GM10248 (cell line): Measurements from ENCODE around the gene LSM7.

Experiments
- CTCF ChIA-PET: fragments of 300-600 bp; sonication (Branson Sonifier 250); formaldehyde crosslinking; extraction: SDS; loops from one replicate; lab custom pipeline; 2021; ENCODE audit warnings: antibody characterized with exemption; lab: Yijun Ruan, JAX
- POLR2A ChIA-PET: fragments of 350-650 bp; sonication (Branson Sonifier 250); formaldehyde crosslinking; extraction: SDS; loops from one replicate; lab custom pipeline; 2020; ENCODE audit warnings: antibody characterized with exemption; lab: Yijun Ruan, JAX
- DNase-seq: peaks from one replicate; pipeline ENCODE4 v3.0.0; 2012; ENCODE audit errors: extremely low spot score
- TF ChIP-seq, protein P1 (sequence below): IDR thresholded peaks from 2 replicates; pipeline ENCODE4 v1.5.1; 2012; ENCODE audit warnings: mild to moderate bottlenecking, low read depth; ENCODE audit errors: extremely low read depth, missing control alignments, control extremely low read depth

The LSM7 gene

DNA sequence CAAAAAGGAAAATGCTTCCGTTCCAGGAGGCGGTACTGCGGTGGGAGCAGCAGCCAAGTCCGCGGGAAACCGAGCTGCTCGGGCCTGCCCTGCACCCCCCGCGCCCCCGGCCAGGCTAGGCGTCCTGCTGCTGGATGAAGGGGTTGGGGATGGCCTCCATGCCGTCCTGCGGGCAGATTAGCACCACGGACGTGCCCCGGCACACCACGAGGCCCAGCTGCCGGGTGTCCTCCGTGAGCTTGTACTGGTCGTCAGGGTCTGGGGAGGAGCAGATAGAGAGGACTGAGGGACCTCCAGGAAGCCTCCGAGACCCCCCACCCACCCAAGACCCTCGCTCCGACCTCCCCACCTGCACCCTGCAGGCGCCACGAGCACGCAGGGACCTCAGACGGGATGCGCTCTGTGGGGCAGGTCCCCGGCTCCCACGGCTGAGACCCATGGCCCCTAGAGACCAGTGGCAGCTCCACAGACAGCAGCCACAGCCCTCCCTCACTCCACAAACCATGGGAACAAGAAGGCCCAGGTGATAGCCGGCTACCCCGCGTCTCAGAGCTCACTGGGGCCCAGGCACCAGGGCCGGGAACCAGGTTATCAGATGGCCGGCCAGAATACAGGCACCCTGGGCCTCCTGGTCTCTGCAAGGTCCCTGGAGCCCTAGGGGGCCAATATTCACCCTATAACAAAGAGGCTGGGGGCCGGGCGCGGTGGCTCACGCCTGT, 6.7 kb downstream of the LSM7 start:
- POLR2A ChIA-PET, result interaction anchor here (0.5 kb wide), 1 partner anchor 314 kb away, joined by 3 read pairs; no protein-coding TSS in a partner anchor

DNA sequence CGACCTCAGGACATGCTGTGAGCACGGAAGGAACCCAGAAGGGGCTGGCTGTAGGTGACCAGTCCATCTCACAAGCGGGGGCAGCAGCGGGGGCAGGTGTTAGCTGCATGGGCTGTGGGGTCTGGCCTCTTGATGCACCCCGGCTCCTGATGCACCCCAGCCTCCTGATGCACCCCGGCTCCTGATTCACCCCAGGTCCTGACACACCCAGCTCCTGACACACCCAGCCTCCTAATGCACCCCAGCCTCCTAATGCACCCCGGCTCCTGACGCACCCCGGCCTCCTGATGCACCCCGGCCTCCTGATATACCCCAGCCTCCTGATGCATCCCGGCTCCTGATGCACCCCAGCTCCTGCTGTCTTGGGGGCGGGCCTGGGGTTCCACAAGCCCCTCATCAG, 7.4 kb downstream of the LSM7 start:
- ChIA-PET CTCF (no interaction called here), POLR2A (no interaction called here)
- TF ChIP-seq, protein P1, sequence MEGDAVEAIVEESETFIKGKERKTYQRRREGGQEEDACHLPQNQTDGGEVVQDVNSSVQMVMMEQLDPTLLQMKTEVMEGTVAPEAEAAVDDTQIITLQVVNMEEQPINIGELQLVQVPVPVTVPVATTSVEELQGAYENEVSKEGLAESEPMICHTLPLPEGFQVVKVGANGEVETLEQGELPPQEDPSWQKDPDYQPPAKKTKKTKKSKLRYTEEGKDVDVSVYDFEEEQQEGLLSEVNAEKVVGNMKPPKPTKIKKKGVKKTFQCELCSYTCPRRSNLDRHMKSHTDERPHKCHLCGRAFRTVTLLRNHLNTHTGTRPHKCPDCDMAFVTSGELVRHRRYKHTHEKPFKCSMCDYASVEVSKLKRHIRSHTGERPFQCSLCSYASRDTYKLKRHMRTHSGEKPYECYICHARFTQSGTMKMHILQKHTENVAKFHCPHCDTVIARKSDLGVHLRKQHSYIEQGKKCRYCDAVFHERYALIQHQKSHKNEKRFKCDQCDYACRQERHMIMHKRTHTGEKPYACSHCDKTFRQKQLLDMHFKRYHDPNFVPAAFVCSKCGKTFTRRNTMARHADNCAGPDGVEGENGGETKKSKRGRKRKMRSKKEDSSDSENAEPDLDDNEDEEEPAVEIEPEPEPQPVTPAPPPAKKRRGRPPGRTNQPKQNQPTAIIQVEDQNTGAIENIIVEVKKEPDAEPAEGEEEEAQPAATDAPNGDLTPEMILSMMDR, result no peak
- no peak for DNase-seq

More for the DNA sequence above, 6.7 kb downstream of the LSM7 start:
- CTCF ChIA-PET, result no interaction called here
- no peak for DNase-seq
- TF ChIP-seq, protein P1, result no peak

DNA sequence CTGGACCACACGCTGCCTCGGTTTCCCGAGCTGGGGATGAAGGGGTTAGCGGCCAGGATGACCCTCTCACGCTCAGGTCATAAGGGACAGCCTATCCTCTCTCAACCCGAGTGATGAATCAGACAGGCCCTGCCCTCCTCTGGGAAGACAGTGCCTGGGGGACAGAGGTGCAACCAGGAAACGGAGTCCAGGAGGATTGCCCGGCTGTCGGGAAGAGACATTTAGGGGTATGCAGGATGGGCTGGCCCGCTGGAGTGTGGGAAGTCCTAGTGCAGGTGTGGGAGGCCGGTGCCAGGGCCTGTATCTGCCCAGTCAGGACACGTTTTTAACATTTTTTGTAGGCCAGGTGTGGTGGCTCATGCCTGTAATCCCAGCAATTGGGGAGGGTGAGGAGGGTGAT, 8.3 kb downstream of the LSM7 start:
- POLR2A ChIA-PET, result no interaction called here
- no peak for DNase-seq
- TF ChIP-seq, protein P1, result no peak
- CTCF ChIA-PET, result interaction anchor here (1.4 kb wide), 1 partner anchor 164 kb away, joined by 3 read pairs; no protein-coding TSS in a partner anchor

DNA sequence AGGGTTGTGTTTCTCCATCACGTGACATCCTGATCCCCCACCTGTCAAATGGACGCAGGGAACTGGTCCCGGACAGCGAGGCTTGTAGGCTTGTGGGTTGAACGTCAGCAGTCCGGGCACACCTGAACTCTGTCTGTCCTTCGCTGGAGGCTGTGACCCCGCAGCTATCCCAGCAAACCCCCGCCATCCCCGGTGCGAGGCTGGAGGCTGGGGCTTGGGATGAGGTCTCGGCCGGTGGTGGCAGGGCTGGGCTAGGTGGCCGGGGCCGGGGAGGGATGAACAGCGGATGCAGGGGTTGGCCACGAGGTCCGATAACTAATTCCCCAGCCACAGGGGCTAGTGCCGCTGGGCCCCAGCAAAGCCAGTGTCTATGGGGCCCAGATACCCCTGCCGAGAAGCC, 8.8 kb downstream of the LSM7 start:
- CTCF ChIA-PET, result interaction anchor here (1.4 kb wide), 1 partner anchor 163 kb away, joined by 3 read pairs; no protein-coding TSS in a partner anchor
- TF ChIP-seq, protein P1, result no peak
- no peak for DNase-seq
- POLR2A ChIA-PET, result no interaction called here

DNA sequence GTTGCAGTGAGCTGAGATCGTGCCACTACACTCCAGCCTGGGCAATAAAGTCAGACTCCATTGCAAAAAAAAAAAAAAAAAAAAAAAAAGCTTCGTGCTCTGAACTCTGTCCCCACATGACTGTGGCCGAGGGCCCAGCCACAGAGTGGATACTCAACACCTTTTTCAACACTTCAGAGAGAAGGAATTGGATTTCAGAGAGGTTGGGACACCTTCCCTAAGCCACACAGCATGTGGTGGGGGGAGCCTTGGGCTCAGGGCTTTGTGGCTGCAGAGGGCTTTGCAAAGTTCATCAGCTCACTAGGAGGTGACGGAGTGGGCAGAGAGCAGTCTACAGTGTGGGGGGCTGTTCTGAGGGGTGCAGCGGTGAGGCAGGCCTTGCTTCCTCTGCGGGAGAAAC, 9.5 kb downstream of the LSM7 start:
- DNase-seq, result no peak
- ChIA-PET POLR2A (interaction anchor here (0.6 kb wide), 1 partner anchor 9 kb away, joined by 6 read pairs; no protein-coding TSS in a partner anchor), CTCF (interaction anchor here (3.6 kb wide), 1 partner anchor 13 kb away, joined by 17 read pairs; no protein-coding TSS in a partner anchor)
- TF ChIP-seq, protein P1, result no peak

DNA sequence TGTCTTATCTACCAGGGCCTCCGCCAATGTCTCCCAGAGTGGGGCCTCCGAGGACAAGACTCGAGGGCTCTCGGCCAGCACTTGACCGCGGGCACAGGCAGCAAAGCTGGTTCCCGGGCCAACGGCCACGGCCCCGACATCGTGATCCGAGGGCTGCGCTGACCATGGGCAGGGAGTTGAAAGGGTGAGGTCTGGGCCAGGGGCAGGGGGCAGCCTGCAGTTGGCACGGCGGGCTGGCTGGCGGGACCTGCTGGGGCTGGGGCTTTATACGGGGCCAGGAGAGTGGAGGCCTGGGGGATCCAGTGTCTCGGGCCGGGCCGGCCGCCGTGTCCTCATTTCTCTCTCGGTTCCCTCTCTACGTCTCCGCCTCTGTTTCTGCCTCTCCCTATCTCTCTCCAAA, 10.6 kb downstream of the LSM7 start:
- ChIA-PET CTCF (interaction anchor here (3.6 kb wide), 1 partner anchor 12 kb away, joined by 17 read pairs; no protein-coding TSS in a partner anchor), POLR2A (interaction anchor here (0.7 to 1.1 kb wide), 3 partner anchors 16 to 155 kb away, joined by 3 read pairs; no protein-coding TSS in a partner anchor)

More for the DNA sequence above, 10.6 kb downstream of the LSM7 start:
- DNase-seq, result no peak
- TF ChIP-seq, protein P1, result no peak
